HG03066 (cell line): Measurements from ENCODE around the gene ASGR1.
"Not testable (repeated sequence)": the region's sequence is repeated elsewhere in the genome, so short reads cannot be mapped to it uniquely, and the experiment has no call there.

ENCODE experiments used
- ATAC-seq: cut with Tn5 transposase; IDR thresholded peaks from one replicate; pipeline ENCODE4 v1.9.1; 2021; ENCODE audit warnings: low read depth; ENCODE audit not compliant: unreplicated experiment

ASGR1 gene

GRCh38 chr17:7169565-7169908 is 9.6 kb downstream of the ASGR1 start:
- not testable (repeated sequence) for ATAC-seq

DNA sequence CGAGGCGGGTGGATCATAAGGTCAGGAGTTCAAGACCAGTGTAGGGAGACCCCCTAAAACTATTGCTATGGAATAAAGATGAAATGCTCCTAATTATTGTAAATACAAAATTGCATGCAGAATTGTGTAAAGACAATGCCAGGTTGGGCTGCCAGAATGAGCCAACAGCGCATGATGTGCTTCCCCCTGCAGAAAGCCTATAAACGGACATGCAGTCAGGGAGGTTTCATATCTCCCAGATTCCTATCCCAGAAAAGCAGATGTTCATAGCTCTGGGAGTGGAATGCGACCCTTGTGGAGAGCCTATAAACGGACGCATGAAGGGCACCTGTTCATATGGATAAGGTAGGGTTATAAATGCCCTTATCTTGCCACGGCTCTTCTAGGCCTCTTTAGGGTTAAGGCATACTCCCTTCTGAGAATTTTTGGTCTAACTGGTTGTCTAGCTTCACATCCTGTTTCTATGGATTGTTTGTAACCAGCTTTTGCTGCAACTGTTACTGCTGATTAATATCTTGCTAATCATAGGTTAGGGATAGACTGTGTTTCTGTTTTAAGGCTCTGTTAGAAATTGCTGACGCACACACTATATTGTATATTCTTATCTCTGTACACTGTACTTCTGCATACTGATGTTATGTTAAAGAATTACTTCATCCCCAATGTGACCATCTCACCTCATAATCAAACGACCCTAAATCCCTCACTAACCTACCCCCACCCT is 10.2 kb downstream of the ASGR1 start:
- ATAC-seq: not testable (repeated sequence)

- no peak for ATAC-seq
These were observed 11.3 kb downstream of the ASGR1 start for GRCh38 chr17:7167832-7168231.

DNA sequence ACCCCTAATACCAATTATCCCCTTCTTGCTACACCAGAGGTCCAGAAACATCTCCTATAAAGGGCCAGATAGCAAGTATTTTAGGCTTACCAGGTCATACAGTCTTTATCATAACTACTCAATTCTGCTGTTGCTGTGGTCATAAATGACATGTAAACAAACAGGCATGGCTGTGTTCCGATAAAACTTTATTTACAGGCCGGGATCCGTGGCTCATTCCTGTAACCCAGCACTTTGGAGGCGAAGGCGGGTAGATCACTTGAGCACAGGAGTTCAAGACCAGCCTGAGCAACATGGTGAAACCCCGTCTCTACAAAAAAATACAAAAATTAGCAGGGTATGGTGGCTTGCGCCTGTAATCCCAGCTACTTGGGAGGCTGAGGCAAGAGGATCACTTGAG is 12.3 kb downstream of the ASGR1 start:
- no peak for ATAC-seq

DNA sequence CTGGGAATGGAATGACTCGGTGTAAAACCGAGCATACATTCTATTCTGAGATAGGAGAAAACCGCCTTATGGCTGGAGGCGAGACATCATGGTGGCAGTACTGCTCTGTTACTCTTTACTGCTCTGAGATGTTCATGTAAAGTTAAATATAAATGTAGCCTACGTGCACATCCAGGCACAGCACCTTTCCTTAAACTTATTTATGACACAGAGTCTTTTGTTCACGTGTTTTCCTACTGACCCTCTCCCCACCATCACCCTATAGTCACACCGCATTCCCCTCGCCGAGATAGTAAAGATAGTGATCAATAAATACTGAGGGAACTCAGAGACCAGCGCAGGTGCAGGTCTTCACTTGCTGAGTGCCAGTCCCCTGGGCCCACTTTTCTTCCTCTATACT is 19.6 kb downstream of the ASGR1 start:
- ATAC-seq: not testable (repeated sequence)

GRCh38 chr17:7158424-7158823 is 20.7 kb downstream of the ASGR1 start:
- not testable (repeated sequence) for ATAC-seq

GRCh38 chr17:7156342-7156940 is 22.7 kb downstream of the ASGR1 start:
- no peak for ATAC-seq

GRCh38 chr17:7147772-7148171 is 31.4 kb downstream of the ASGR1 start:
- ATAC-seq: no peak

DNA sequence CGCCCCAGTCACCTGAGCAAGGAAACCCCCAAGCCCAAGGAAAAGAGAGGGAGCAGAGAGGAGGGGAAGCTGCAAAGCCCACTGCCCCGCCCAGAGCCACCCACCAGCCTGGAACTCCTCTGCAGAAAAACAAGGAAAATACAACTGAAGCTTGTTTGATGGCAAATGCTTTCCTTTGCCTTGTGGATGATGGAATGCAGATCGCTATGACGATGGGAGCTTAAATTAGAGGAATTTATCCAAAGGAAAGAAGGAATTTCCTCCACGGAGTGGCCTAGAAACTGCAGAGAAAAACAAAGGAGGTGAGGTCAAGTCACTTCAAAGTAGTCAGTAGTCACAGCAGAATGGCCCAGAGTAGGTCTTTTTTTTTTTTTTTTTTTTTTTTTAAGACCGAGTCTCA is 33.1 kb downstream of the ASGR1 start:
- ATAC-seq: no peak

GRCh38 chr17:7144213-7144612 is 35.0 kb downstream of the ASGR1 start:
- no peak for ATAC-seq

GRCh38 chr17:7141824-7142223 is 37.3 kb downstream of the ASGR1 start:
- ATAC-seq: no peak

DNA sequence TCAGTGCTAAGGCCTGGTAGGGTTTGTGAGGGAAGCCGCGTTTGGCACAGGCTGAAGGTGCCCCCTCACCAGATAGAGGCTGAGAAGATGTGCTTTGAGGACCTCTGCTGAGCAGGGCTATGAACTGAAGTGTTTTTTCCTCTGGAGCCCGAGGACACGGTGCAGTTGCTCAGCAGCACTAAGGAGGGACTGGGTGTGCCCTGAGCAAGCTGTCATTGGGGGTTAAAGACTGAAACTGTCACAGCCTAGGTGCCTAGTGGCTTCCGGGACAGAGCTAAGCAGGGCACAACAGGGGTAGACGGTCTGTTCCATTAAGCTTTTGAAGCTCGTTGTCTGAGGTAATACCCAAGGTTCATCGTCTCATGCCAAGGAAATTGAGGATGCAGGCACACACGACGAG is 39.8 kb downstream of the ASGR1 start:
- no peak for ATAC-seq

GRCh38 chr17:7138800-7139381 is 40.3 kb downstream of the ASGR1 start:
- ATAC-seq: no peak

GRCh38 chr17:7137171-7137943 is 41.8 kb downstream of the ASGR1 start:
- no peak for ATAC-seq

- ATAC-seq: no peak
These were observed 42.8 kb downstream of the ASGR1 start for GRCh38 chr17:7136266-7136877.

- no peak for ATAC-seq
These were observed 45.3 kb downstream of the ASGR1 start for GRCh38 chr17:7133916-7134315.

DNA sequence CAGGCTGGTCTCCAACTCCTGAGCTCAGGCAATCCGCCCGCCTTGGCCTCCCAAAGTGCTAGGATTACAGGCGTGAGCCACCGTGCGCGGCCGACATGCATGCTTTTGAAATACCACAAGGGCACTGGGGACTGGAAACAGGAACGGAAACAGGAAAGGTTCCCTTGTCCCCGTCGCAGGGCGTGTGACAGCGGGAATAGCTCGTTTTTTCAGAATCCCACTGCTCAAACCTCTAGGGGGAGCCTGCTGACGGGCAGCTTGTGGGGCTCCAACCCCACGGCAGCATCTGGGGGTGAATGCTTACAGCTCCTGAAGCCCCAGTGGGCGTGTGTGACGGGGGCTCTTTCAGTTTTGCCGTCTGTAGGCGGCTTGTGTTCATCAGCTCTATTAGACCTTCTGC is 45.7 kb downstream of the ASGR1 start:
- no peak for ATAC-seq

DNA sequence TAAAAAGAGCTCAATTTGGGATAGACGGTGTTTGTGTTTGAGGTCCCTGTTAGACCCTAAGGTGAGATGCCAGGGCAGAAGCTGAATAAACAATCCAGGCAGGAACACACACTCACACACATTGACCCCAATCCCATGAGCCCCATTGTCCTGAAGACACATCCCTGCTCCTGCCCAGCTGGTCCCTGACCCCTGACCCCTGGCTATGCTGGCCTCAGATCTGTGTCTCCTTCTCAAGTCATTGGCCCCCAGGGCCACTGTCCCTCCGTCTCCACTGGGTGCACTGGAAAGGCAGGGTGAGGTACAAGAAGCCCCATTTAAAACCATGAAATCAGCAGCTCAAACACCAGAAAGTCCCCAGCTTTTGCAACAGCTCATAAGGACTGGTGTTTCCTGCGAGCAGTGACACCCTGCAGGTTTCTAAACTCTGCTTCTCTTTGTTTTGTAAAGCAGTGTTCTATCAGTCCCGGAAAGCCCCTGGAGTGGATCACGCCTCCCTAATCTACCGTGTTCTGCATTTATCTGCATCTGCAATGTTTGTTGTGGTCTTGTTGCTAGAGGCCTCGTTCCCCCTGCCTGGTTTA is 46.6 kb downstream of the ASGR1 start:
- no peak for ATAC-seq

DNA sequence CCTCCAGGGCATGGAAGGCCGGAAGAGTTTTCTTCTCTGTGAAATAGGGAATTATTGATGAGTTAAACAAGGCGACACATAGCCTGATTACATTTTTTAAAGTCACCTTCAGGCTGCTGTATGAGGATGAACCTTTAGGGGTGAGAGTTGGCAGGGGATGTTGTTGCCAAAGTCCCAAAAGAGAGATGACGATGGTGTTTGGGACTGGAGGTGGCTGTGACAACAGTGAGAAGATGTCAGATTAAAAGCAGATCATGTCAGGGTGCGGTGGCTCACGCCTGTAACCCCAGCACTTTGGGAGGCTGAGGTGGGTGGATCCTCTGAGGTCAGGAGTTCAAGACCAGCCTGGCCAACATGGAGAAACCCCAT is 47.8 kb downstream of the ASGR1 start:
- no peak for ATAC-seq

GRCh38 chr17:7130621-7131422 is 48.3 kb downstream of the ASGR1 start:
- ATAC-seq: no peak
